Measurements from ENCODE around the gene CD82. TPM values are rescaled to one million over a fixed set of nuclear protein-coding genes. Genes with fewer than 3 reads are reported as not detected.

CD82 gene
- total and polyA plus RNA-seq, 2 donors from 2014 or later, result 59.3 to 94.4 TPM

DNA sequence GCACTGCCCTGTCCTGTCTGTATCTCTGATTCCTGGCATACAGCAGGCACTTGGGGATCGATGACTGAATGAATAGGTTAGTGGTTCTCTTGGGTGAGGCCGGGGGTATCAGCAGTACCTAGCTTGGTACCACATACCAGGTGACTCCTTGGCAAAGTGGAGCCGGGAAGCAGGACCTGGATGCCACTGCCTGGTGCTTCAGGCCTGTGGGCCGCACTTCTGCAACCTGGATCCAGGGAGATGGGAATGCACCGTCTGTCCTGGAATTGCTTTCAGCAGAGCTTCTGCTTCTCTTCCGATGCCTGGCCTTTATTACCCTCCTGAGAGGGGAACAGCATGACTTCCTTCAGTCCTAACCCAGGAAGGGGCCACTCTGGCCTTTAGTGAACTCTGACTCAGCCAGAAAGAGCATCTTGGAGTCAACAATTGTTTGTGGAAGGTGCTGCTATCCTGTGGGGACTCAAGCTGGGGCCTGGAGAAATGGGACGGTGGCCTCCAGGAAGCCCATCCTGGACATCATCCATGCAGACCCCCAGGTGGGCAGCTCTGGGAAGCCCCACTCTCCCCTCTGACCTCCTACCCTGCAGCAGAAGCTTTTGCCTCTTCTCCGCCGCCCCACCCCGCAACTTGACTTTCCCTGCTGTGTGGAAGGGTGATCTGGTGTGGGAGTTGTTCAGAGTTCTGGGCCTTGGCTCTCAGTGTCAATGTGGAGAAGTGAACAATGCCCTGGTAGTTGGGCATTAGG, 5.1 kb downstream of the CD82 start:
- H3K27me3 ChIP-seq (ENCODE audit: control insufficient read depth, insufficient read depth, low read length), result no peaks in the 10 kb centered on the region
- no peaks in the 10 kb centered on the region for H3K9me3 ChIP-seq (ENCODE audit: control insufficient read depth in 2 of 3, insufficient read depth in 1 of 3, low read length in 3 of 3)
- peaks cover 0 to 9% (median 3%) of the 10 kb centered on the region in 3 donors for H3K4me1 ChIP-seq (ENCODE audit: control insufficient read depth in 2 of 3, insufficient read depth in 2 of 3, low read depth in 1 of 3, low read length in 3 of 3)
- H3K27ac ChIP-seq (ENCODE audit: low read depth in 2 of 2, low read length in 2 of 2), result no peak overlapping the region
- intact Hi-C loops (cut with DNase I), result no loop called here
- TF ChIP-seq, protein P1, sequence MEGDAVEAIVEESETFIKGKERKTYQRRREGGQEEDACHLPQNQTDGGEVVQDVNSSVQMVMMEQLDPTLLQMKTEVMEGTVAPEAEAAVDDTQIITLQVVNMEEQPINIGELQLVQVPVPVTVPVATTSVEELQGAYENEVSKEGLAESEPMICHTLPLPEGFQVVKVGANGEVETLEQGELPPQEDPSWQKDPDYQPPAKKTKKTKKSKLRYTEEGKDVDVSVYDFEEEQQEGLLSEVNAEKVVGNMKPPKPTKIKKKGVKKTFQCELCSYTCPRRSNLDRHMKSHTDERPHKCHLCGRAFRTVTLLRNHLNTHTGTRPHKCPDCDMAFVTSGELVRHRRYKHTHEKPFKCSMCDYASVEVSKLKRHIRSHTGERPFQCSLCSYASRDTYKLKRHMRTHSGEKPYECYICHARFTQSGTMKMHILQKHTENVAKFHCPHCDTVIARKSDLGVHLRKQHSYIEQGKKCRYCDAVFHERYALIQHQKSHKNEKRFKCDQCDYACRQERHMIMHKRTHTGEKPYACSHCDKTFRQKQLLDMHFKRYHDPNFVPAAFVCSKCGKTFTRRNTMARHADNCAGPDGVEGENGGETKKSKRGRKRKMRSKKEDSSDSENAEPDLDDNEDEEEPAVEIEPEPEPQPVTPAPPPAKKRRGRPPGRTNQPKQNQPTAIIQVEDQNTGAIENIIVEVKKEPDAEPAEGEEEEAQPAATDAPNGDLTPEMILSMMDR (IDR thresholded peaks at IDR 0.05; ENCODE audit: borderline replicate concordance, extremely low read depth, insufficient read depth), result no peak
- FAIRE-seq (no peak), DNase-seq (no peak)
- H3K36me3 ChIP-seq (ENCODE audit: control insufficient read depth in 2 of 3, insufficient read depth in 3 of 3, low read length in 3 of 3), result no peaks in the 10 kb centered on the region
- no peak overlapping the region for H3K9ac ChIP-seq (ENCODE audit: low read length in 3 of 3)
- no peak overlapping the region for H3K4me3 ChIP-seq (ENCODE audit: low read length in 3 of 3)

DNA sequence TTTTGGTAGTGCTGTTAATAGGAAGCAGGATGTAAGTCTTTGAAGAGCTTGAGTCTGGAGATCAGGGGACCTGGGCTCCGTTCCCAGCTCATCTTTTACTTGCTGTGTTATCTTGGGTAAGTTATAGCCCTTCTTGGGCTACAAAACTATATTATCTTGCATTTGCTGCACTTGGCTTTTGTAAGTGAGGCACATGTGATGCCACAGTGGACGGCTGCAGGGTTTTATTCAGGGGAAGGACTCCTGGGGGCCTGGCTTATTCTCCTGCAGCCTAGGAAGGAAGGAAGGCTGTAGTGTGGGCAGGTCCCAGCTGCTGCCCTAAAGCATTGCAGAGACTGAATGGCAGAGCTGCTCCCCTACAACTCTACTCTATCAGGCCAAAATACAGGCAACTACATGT, 6.4 kb downstream of the CD82 start:
- H3K27me3 ChIP-seq (ENCODE audit: control insufficient read depth, insufficient read depth, low read length), result no peaks in the 10 kb centered on the region
- no peak overlapping the region for H3K4me3 ChIP-seq (ENCODE audit: low read length in 3 of 3)
- intact Hi-C loops (cut with DNase I), result no loop called here
- H3K36me3 ChIP-seq (ENCODE audit: control insufficient read depth in 2 of 3, insufficient read depth in 3 of 3, low read length in 3 of 3), result no peaks in the 10 kb centered on the region
- DNase-seq (no peak), FAIRE-seq (no peak)
- H3K9ac ChIP-seq (ENCODE audit: low read length in 3 of 3), result no peak overlapping the region
- no peaks in the 10 kb centered on the region for H3K9me3 ChIP-seq (ENCODE audit: control insufficient read depth in 2 of 3, insufficient read depth in 1 of 3, low read length in 3 of 3)
- H3K27ac ChIP-seq (ENCODE audit: low read depth in 2 of 2, low read length in 2 of 2), result no peak overlapping the region
- H3K4me1 ChIP-seq (ENCODE audit: control insufficient read depth in 2 of 3, insufficient read depth in 2 of 3, low read depth in 1 of 3, low read length in 3 of 3), result peaks cover 0 to 2% (median 0%) of the 10 kb centered on the region in 3 donors
- TF ChIP-seq, protein P1 (IDR thresholded peaks at IDR 0.05; ENCODE audit: borderline replicate concordance, extremely low read depth, insufficient read depth), result no peak

DNA sequence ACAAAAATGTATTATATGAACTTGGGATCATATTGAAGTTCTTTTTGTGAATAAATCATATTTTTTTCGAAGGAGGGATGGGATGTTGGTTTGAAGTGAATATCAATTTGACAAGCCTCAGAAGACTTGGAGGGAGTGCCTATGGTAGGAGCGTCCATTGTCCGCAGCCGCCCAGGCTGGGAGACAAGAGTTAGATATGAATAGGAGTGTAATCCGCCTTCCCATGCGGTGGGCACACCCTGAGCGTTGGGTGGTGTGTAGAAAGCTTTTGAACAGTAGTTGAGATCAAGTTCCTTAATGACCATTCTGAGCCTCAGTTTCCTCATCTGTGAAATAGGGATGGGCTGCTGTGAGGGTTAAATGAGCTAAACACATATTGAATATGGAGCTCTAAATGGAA, 7.0 kb downstream of the CD82 start:
- FAIRE-seq (no peak), DNase-seq (no peak)
- Histone ChIP-seq H3K9ac (ENCODE audit: low read length in 3 of 3) (no peak overlapping the region), H3K4me3 (ENCODE audit: low read length in 3 of 3) (no peak overlapping the region), H3K27me3 (ENCODE audit: control insufficient read depth, insufficient read depth, low read length) (no peaks in the 10 kb centered on the region), H3K36me3 (ENCODE audit: control insufficient read depth in 2 of 3, insufficient read depth in 3 of 3, low read length in 3 of 3) (no peaks in the 10 kb centered on the region), H3K27ac (ENCODE audit: low read depth in 2 of 2, low read length in 2 of 2) (no peak overlapping the region), H3K4me1 (ENCODE audit: control insufficient read depth in 2 of 3, insufficient read depth in 2 of 3, low read depth in 1 of 3, low read length in 3 of 3) (peaks cover 0 to 2% (median 0%) of the 10 kb centered on the region in 3 donors), H3K9me3 (ENCODE audit: control insufficient read depth in 2 of 3, insufficient read depth in 1 of 3, low read length in 3 of 3) (no peaks in the 10 kb centered on the region)
- TF ChIP-seq, protein P1 (IDR thresholded peaks at IDR 0.05; ENCODE audit: borderline replicate concordance, extremely low read depth, insufficient read depth), result no peak
- intact Hi-C loops (cut with DNase I), result no loop called here

All from kidney (tissue), 14 donors.